DMS153 treated with DMSO at 0.1 percent for 48 hours (cell line): ENCODE results near the gene CDKN1A.
"Not testable (repeated sequence)": the region's sequence is repeated elsewhere in the genome, so short reads cannot be mapped to it uniquely, and the experiment has no call there.

Experiments used
- DNase-seq: peaks from one replicate; lab custom pipeline; 2025; ENCODE audit not compliant: unreplicated experiment; lab: John Stamatoyannopoulos, UW

Gene CDKN1A

GRCh38 chr6:36678488-36679042 lies at the start of gene CDKN1A:
CDKN1A (plus strand) TSS chr6:36678714; CDS start chr6:36684102, 5,388 bp downstream.
- DNase-seq = peak; percentile 45

GRCh38 chr6:36629784-36630183 lies 48.7 kb upstream of the CDKN1A start:
- no peak for DNase-seq

- DNase-seq = no peak
Observed at GRCh38 chr6:36631326-36632011, 47.0 kb upstream of the CDKN1A start.

- no peak for DNase-seq
Observed at GRCh38 chr6:36633370-36633769, 45.1 kb upstream of the CDKN1A start.

GRCh38 chr6:36633915-36634314 lies 44.6 kb upstream of the CDKN1A start:
- peak; percentile 18 for DNase-seq

GRCh38 chr6:36634317-36635108 lies 44.0 kb upstream of the CDKN1A start:
- DNase-seq = no peak

GRCh38 chr6:36636283-36636682 lies 42.2 kb upstream of the CDKN1A start:
- no peak for DNase-seq

GRCh38 chr6:36636687-36637418 lies 41.7 kb upstream of the CDKN1A start:
- no peak for DNase-seq

- DNase-seq = no peak
Observed at GRCh38 chr6:36638579-36638978, 39.9 kb upstream of the CDKN1A start.

GRCh38 chr6:36639171-36639808 lies 39.2 kb upstream of the CDKN1A start:
- no peak for DNase-seq

- no peak for DNase-seq
Observed at GRCh38 chr6:36641543-36641942, 37.0 kb upstream of the CDKN1A start.

GRCh38 chr6:36642913-36643817 lies 35.3 kb upstream of the CDKN1A start:
- no peak for DNase-seq

GRCh38 chr6:36643977-36644376 lies 34.5 kb upstream of the CDKN1A start:
- no peak for DNase-seq

- DNase-seq = no peak
Observed at GRCh38 chr6:36649086-36649485, 29.4 kb upstream of the CDKN1A start.

GRCh38 chr6:36649701-36650484 lies 28.6 kb upstream of the CDKN1A start:
- no peak for DNase-seq

- DNase-seq = no peak
Observed at GRCh38 chr6:36650848-36651478, 27.6 kb upstream of the CDKN1A start.

GRCh38 chr6:36651659-36652379 lies 26.7 kb upstream of the CDKN1A start:
- no peak for DNase-seq

GRCh38 chr6:36654469-36654868 lies 24.0 kb upstream of the CDKN1A start:
- not testable (repeated sequence) for DNase-seq
